ENCODE measurements around the gene EYS.

Gene EYS

GRCh38 chr6:64590965-64591675, 1115.9 kb downstream of the EYS start:
- Histone ChIP-seq H3K9me3 (ENCODE audit: severe bottlenecking) (no peaks in the 10 kb centered on the region), H3K27ac (ENCODE audit: poor library complexity, severe bottlenecking) (no peak overlapping the region), H3K36me3 (ENCODE audit: low read depth) (no peaks in the 10 kb centered on the region), H3K27me3 (ENCODE audit: insufficient read depth, poor library complexity, severe bottlenecking) (no peaks in the 10 kb centered on the region), H3K4me1 (ENCODE audit: insufficient read depth, poor library complexity, severe bottlenecking) (no peaks in the 10 kb centered on the region), H3K4me3 (ENCODE audit: severe bottlenecking) (no peak overlapping the region)
- no peak for ATAC-seq (ENCODE audit: low read depth)
- TF ChIP-seq, protein P1, sequence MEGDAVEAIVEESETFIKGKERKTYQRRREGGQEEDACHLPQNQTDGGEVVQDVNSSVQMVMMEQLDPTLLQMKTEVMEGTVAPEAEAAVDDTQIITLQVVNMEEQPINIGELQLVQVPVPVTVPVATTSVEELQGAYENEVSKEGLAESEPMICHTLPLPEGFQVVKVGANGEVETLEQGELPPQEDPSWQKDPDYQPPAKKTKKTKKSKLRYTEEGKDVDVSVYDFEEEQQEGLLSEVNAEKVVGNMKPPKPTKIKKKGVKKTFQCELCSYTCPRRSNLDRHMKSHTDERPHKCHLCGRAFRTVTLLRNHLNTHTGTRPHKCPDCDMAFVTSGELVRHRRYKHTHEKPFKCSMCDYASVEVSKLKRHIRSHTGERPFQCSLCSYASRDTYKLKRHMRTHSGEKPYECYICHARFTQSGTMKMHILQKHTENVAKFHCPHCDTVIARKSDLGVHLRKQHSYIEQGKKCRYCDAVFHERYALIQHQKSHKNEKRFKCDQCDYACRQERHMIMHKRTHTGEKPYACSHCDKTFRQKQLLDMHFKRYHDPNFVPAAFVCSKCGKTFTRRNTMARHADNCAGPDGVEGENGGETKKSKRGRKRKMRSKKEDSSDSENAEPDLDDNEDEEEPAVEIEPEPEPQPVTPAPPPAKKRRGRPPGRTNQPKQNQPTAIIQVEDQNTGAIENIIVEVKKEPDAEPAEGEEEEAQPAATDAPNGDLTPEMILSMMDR (IDR thresholded peaks at IDR 0.05; ENCODE audit: poor library complexity, severe bottlenecking) = no peak
- no peak for DNase-seq (ENCODE audit: low spot score)

- Histone ChIP-seq H3K36me3 (ENCODE audit: low read depth) (no peaks in the 10 kb centered on the region), H3K27ac (ENCODE audit: poor library complexity, severe bottlenecking) (no peak overlapping the region), H3K9me3 (ENCODE audit: severe bottlenecking) (no peaks in the 10 kb centered on the region), H3K4me1 (ENCODE audit: insufficient read depth, poor library complexity, severe bottlenecking) (no peaks in the 10 kb centered on the region), H3K4me3 (ENCODE audit: severe bottlenecking) (no peak overlapping the region), H3K27me3 (ENCODE audit: insufficient read depth, poor library complexity, severe bottlenecking) (no peaks in the 10 kb centered on the region)
- TF ChIP-seq, protein P1 (IDR thresholded peaks at IDR 0.05; ENCODE audit: poor library complexity, severe bottlenecking) = no peak
- ATAC-seq (ENCODE audit: low read depth) (no peak), DNase-seq (ENCODE audit: low spot score) (no peak)
These were observed 1117.1 kb downstream of the EYS start for GRCh38 chr6:64589961-64590360.

DNA sequence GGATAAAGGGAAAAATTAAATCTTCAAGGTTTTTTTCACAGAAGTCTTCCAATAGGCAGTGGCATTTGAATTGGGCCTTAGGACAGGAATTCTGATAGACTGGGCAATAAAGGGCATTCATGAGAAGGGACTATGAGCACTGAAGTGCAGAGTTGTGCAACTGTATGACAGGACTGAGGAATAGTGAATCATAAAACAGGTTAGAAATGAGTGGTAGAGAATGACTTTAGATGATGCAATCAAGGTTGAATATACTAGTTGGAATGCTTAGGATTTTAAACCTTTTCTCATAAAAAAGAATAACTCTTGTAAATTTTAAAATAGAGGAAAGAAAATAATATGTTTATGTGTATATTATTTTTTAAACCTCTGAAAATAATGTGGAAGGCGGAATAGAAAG, 1126.7 kb downstream of the EYS start:
- Histone ChIP-seq H3K4me1 (ENCODE audit: insufficient read depth, poor library complexity, severe bottlenecking) (peaks cover 8% of the 10 kb centered on the region), H3K27me3 (ENCODE audit: insufficient read depth, poor library complexity, severe bottlenecking) (no peaks in the 10 kb centered on the region), H3K4me3 (ENCODE audit: severe bottlenecking) (no peak overlapping the region), H3K27ac (ENCODE audit: poor library complexity, severe bottlenecking) (peak overlapping the region; percentile 26), H3K9me3 (ENCODE audit: severe bottlenecking) (no peaks in the 10 kb centered on the region), H3K36me3 (ENCODE audit: low read depth) (no peaks in the 10 kb centered on the region)
- ATAC-seq (ENCODE audit: low read depth) = peak; percentile 99
- DNase-seq (ENCODE audit: low spot score) = no peak
- TF ChIP-seq, protein P1 (IDR thresholded peaks at IDR 0.05; ENCODE audit: poor library complexity, severe bottlenecking) = no peak

- Histone ChIP-seq H3K9me3 (ENCODE audit: severe bottlenecking) (no peaks in the 10 kb centered on the region), H3K4me3 (ENCODE audit: severe bottlenecking) (no peak overlapping the region), H3K27ac (ENCODE audit: poor library complexity, severe bottlenecking) (no peak overlapping the region), H3K36me3 (ENCODE audit: low read depth) (no peaks in the 10 kb centered on the region), H3K4me1 (ENCODE audit: insufficient read depth, poor library complexity, severe bottlenecking) (no peaks in the 10 kb centered on the region), H3K27me3 (ENCODE audit: insufficient read depth, poor library complexity, severe bottlenecking) (no peaks in the 10 kb centered on the region)
- TF ChIP-seq, protein P1 (IDR thresholded peaks at IDR 0.05; ENCODE audit: poor library complexity, severe bottlenecking) = no peak
- no peak for ATAC-seq (ENCODE audit: low read depth)
- no peak for DNase-seq (ENCODE audit: low spot score)
These were observed 1153.7 kb downstream of the EYS start for GRCh38 chr6:64553249-64553786.

All from RWPE2 (cell line).